GM23248 (cell line): ENCODE data around the gene TMIGD2. TPM values are rescaled to one million over a fixed set of nuclear protein-coding genes. Genes with fewer than 3 reads are reported as not detected.
"Not testable (repeated sequence)": the region's sequence is repeated elsewhere in the genome, so short reads cannot be mapped to it uniquely, and the experiment has no call there.

Experiments used
- DNase-seq: peaks from one replicate; pipeline ENCODE4 v3.0.0-alpha.2; 2015
- H2AFZ ChIP-seq: fragments of 200-600 bp; sonication (generic); 2 replicates; pipeline ENCODE4 v1.6.1; 2016; ENCODE audit warnings: antibody characterized with exemption
- H3F3A ChIP-seq: fragments of 200-600 bp; sonication (generic); 2 replicates; pipeline ENCODE4 v1.6.1; 2016; ENCODE audit warnings: mild to moderate bottlenecking, antibody characterized with exemption, mixed run types; ENCODE audit not compliant: insufficient read depth
- H3K27ac ChIP-seq: fragments of 200-600 bp; sonication (generic); 2 replicates; pipeline ENCODE4 v1.5.1; 2016; ENCODE audit warnings: mild to moderate bottlenecking
- H3K27me3 ChIP-seq: fragments of 200-600 bp; sonication (generic); replicated peaks from 2 replicates; pipeline ENCODE4 v1.6.1; 2016; ENCODE audit warnings: mild to moderate bottlenecking; ENCODE audit not compliant: insufficient read depth
- H3K36me3 ChIP-seq: fragments of 200-600 bp; sonication (generic); 2 replicates; pipeline ENCODE4 v1.6.1; 2016; ENCODE audit warnings: low read depth, mild to moderate bottlenecking
- H3K4me1 ChIP-seq: fragments of 200-600 bp; sonication (generic); 2 replicates; pipeline ENCODE4 v1.6.1; 2016; ENCODE audit warnings: mild to moderate bottlenecking; ENCODE audit not compliant: insufficient read depth
- H3K4me2 ChIP-seq: fragments of 200-600 bp; sonication (generic); one replicate; pipeline ENCODE4 v1.6.1; 2016; ENCODE audit warnings: mild to moderate bottlenecking; ENCODE audit not compliant: unreplicated experiment
- H3K4me3 ChIP-seq: fragments of 200-600 bp; sonication (generic); 2 replicates; pipeline ENCODE4 v1.5.1; 2016; ENCODE audit warnings: mild to moderate bottlenecking
- H3K79me2 ChIP-seq: fragments of 200-600 bp; sonication (generic); 2 replicates; pipeline ENCODE4 v1.6.1; 2016; ENCODE audit warnings: mild to moderate bottlenecking; ENCODE audit not compliant: insufficient read depth
- H3K9ac ChIP-seq: fragments of 200-600 bp; sonication (generic); 2 replicates; pipeline ENCODE4 v1.6.1; 2016; ENCODE audit warnings: mild to moderate bottlenecking
- H3K9me2 ChIP-seq: fragments of 200-600 bp; sonication (generic); 2 replicates; pipeline ENCODE4 v1.6.1; 2016; ENCODE audit warnings: mixed run types, mild to moderate bottlenecking, moderate library complexity; ENCODE audit not compliant: insufficient read depth
- H3K9me3 ChIP-seq: fragments of 200-600 bp; sonication (generic); one replicate; pipeline ENCODE4 v1.6.1; 2017; ENCODE audit warnings: low read depth
- H4K20me1 ChIP-seq: fragments of 200-600 bp; sonication (generic); 2 replicates; pipeline ENCODE4 v1.6.0; 2016; ENCODE audit not compliant: insufficient read depth
- EZH2 ChIP-seq: fragments of 200-600 bp; sonication (generic); IDR thresholded peaks from 2 replicates; pipeline ENCODE4 v1.6.1; 2018; ENCODE audit warnings: antibody characterized with exemption, mild to moderate bottlenecking; ENCODE audit not compliant: insufficient read depth, poor library complexity, severe bottlenecking
- EZH2phosphoT487 ChIP-seq: fragments of 200-600 bp; sonication (generic); IDR thresholded peaks from 2 replicates; pipeline ENCODE4 v1.6.1; 2018; ENCODE audit warnings: antibody characterized with exemption, moderate library complexity, mild to moderate bottlenecking, low read depth; ENCODE audit not compliant: insufficient read depth
- WGBS, 2 experiments: methylation state at CpG; one replicate each; pipeline ENCODE4 v1.1.6; 2015 to 2017; ENCODE audit warnings: low lambda C conversion rate in 2 of 2, low coverage in 1 of 2; ENCODE audit errors: missing lambda C conversion rate in 2 of 2; 5-methylcytosine and 5-hydroxymethylcytosine counted together
- in situ Hi-C: fragments of 300-500 bp; cut with MboI; formaldehyde crosslinking; loops from 2 replicates; pipeline ENCODE4 v1.15.0; 2020
- polyA plus RNA-seq: library from polyadenylated mRNA; unstranded; fragments of >200 nt; fragmentation: Nextera tagmentation; extraction: Ambion mirVana; gene quantifications from 2 replicates; pipeline ENCODE4 v1.2.1, GENCODE V29; 2016
- total RNA-seq: library from RNA; depleted of rRNA; stranded (reverse); fragments of >200 nt; shearing (Covaris generic); gene quantifications from 2 replicates; pipeline ENCODE4 v1.2.3, GENCODE V29; 2014; rRNA removed

Gene TMIGD2
- total and polyA plus RNA-seq, 2 experiments from 2014 or later: not detected

GRCh38 chr19:4246767-4247593 is 55.2 kb downstream of the TMIGD2 start, which contains the start of gene YJU2:
Gene YJU2 (plus strand): TSS chr19:4247080. CDS start chr19:4247147, 67 bp downstream.
- peak within 1 kb of the TSS; percentile 98 for H2AFZ ChIP-seq
- H3K27me3 ChIP-seq: no peaks in the 10 kb centered on the region
- peak; percentile 100 for DNase-seq
- in situ Hi-C loops: no loop called here
- H3K9ac ChIP-seq: peak within 1 kb of the TSS; percentile 94
- H3K27ac ChIP-seq: peak within 1 kb of the TSS; percentile 94
- no peaks in the 10 kb centered on the region for H4K20me1 ChIP-seq
- WGBS, 2 experiments: 1% methylated on average over 41 to 45 of the region's 45 CpGs
- H3K4me2 ChIP-seq: peak within 1 kb of the TSS; percentile 85
- H3F3A ChIP-seq: no peaks in the 10 kb centered on the region
- H3K9me3 ChIP-seq: no peaks in the 10 kb centered on the region
- no peaks in the 10 kb centered on the region for H3K9me2 ChIP-seq
- H3K79me2 ChIP-seq: peaks cover 11% of the 10 kb centered on the region; the same call in 1 of the 2 replicates
- TF ChIP-seq EZH2phosphoT487 (no peak), EZH2 (no peak)
- H3K36me3 ChIP-seq: peaks cover 7% of the 10 kb centered on the region; the same call in 1 of the 2 replicates
- peak within 1 kb of the TSS; percentile 90 for H3K4me3 ChIP-seq
- no peaks in the 10 kb centered on the region for H3K4me1 ChIP-seq

DNA sequence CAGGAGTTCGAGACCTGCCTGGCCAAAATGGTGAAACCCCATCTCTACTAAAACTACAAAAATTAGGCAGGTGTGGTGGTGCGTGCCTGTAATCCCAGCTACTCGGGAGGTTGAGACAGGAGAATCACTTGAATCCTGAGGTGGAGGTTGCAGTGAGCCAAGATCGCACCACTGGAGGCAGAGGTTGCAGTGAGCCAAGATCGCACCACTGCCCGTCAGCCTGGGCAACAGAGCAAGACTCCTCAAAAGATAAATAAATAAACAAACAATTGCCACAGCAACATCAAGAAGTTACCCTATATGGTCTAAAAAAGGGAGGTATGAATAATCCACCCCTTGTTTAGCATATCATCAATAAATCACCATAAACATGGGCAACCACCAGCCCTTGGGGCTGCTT is 56.3 kb downstream of the TMIGD2 start:
- H3K9me2 ChIP-seq, H3K9ac ChIP-seq, H3K4me2 ChIP-seq, H3K36me3 ChIP-seq, H4K20me1 ChIP-seq, H3K27me3 ChIP-seq, H3K4me1 ChIP-seq, DNase-seq, H3K9me3 ChIP-seq, H3K4me3 ChIP-seq, H3K27ac ChIP-seq, in situ Hi-C loops, H3F3A ChIP-seq: not testable (repeated sequence)
- Histone ChIP-seq H3K79me2 (peaks cover 11% of the 10 kb centered on the region; the same call in 1 of the 2 replicates), H2AFZ (peak overlapping the region; percentile 98)
- 93 to 96% methylated on average over 6 of the region's 6 CpGs for WGBS, 2 experiments

Other genes starting within 250 kb of the TMIGD2 start
- 33.6 and 41.3 TPM in 2 replicates for gene ZBTB7A, start 235.5 kb downstream of the TMIGD2 start, total RNA-seq
- gene ZBTB7A, start 235.5 kb downstream of the TMIGD2 start, polyA plus RNA-seq: 17.8 and 20.6 TPM in 2 replicates
- 162 and 212 TPM in 2 replicates for gene MAP2K2, start 178.3 kb downstream of the TMIGD2 start, total RNA-seq
- 32.3 and 47.0 TPM in 2 replicates for gene MAP2K2, start 178.3 kb downstream of the TMIGD2 start, polyA plus RNA-seq
- not detected in 2 replicates for gene CREB3L3, start 148.8 kb downstream of the TMIGD2 start, total RNA-seq
- gene CREB3L3, start 148.8 kb downstream of the TMIGD2 start, polyA plus RNA-seq: not detected in 2 replicates
- gene SIRT6, start 119.8 kb downstream of the TMIGD2 start, total RNA-seq: 12.0 and 14.4 TPM in 2 replicates
- gene SIRT6, start 119.8 kb downstream of the TMIGD2 start, polyA plus RNA-seq: 19.6 and 20.0 TPM in 2 replicates
- 0.54 and 3.3 TPM in 2 replicates for gene ANKRD24, start 119.7 kb downstream of the TMIGD2 start, total RNA-seq
- 0.14 and 0.46 TPM in 2 replicates for gene ANKRD24, start 119.7 kb downstream of the TMIGD2 start, polyA plus RNA-seq
- gene EBI3, start 72.9 kb downstream of the TMIGD2 start, total RNA-seq: 0.76 TPM in 1 of 2 replicates, not detected in the other
- 0.56 and 1.1 TPM in 2 replicates for gene EBI3, start 72.9 kb downstream of the TMIGD2 start, polyA plus RNA-seq
- gene YJU2, start 55.3 kb downstream of the TMIGD2 start, total RNA-seq: 17.3 and 20.1 TPM in 2 replicates
- 10.6 and 12.9 TPM in 2 replicates for gene YJU2, start 55.3 kb downstream of the TMIGD2 start, polyA plus RNA-seq
- not detected in 2 replicates for gene SHD, start 23.1 kb downstream of the TMIGD2 start, total RNA-seq
- not detected in 2 replicates for gene SHD, start 23.1 kb downstream of the TMIGD2 start, polyA plus RNA-seq
- 5.8 and 16.2 TPM in 2 replicates for gene FSD1, start 2.2 kb upstream of the TMIGD2 start, total RNA-seq
- gene FSD1, start 2.2 kb upstream of the TMIGD2 start, polyA plus RNA-seq: 5.8 TPM in 2 replicates
- gene STAP2, start 36.4 kb upstream of the TMIGD2 start, total RNA-seq: 1.8 and 6.4 TPM in 2 replicates
- 1.7 TPM in 2 replicates for gene STAP2, start 36.4 kb upstream of the TMIGD2 start, polyA plus RNA-seq
- gene MPND, start 41.2 kb upstream of the TMIGD2 start, total RNA-seq: 3.0 and 6.2 TPM in 2 replicates
- gene MPND, start 41.2 kb upstream of the TMIGD2 start, polyA plus RNA-seq: 5.0 and 8.4 TPM in 2 replicates
- gene SH3GL1, start 98.2 kb upstream of the TMIGD2 start, total RNA-seq: 114 and 141 TPM in 2 replicates
- 151 and 159 TPM in 2 replicates for gene SH3GL1, start 98.2 kb upstream of the TMIGD2 start, polyA plus RNA-seq
- 9.1 and 11.6 TPM in 2 replicates for gene CHAF1A, start 100.3 kb upstream of the TMIGD2 start, total RNA-seq
- 11.9 and 12.6 TPM in 2 replicates for gene CHAF1A, start 100.3 kb upstream of the TMIGD2 start, polyA plus RNA-seq
- gene UBXN6, start 155.4 kb upstream of the TMIGD2 start, total RNA-seq: 113 and 118 TPM in 2 replicates
- gene UBXN6, start 155.4 kb upstream of the TMIGD2 start, polyA plus RNA-seq: 45.8 and 48.8 TPM in 2 replicates
- gene HDGFL2, start 169.9 kb upstream of the TMIGD2 start, total RNA-seq: 50.7 and 57.4 TPM in 2 replicates
- gene HDGFL2, start 169.9 kb upstream of the TMIGD2 start, polyA plus RNA-seq: 23.0 TPM in 2 replicates
- gene PLIN4, start 216.1 kb upstream of the TMIGD2 start, total RNA-seq: not detected in 2 replicates
- 0.08 TPM in 1 of 2 replicates, not detected in the other for gene PLIN4, start 216.1 kb upstream of the TMIGD2 start, polyA plus RNA-seq
- not detected in 2 replicates for gene PLIN5, start 232.8 kb upstream of the TMIGD2 start, total RNA-seq
- not detected in 2 replicates for gene PLIN5, start 232.8 kb upstream of the TMIGD2 start, polyA plus RNA-seq
- gene LRG1, start 237.6 kb upstream of the TMIGD2 start, total RNA-seq: not detected in 2 replicates
- gene LRG1, start 237.6 kb upstream of the TMIGD2 start, polyA plus RNA-seq: not detected in 2 replicates